Spleen (tissue), 11 donors: Measurements from ENCODE around the gene SSH2. TPM values are rescaled to one million over a fixed set of nuclear protein-coding genes. Genes with fewer than 3 reads are reported as not detected.

Experiments
- DNase-seq: peaks from one replicate; pipeline ENCODE4 v3.0.0-alpha.2; 2020
- H3K27ac ChIP-seq, 8 donors: fragments of 200-600 bp; sonication (generic) in 7 of 8; 1 replicate in 4 of 8; 2 replicates in 4 of 8; pipeline versions ENCODE4 v1.5.0 to v1.8.0; 2016 to 2021; ENCODE audit warnings: inconsistent platforms in 4 of 8, mild to moderate bottlenecking in 4 of 8, moderate library complexity in 1 of 8
- H3K27me3 ChIP-seq, 7 donors: fragments of 200-600 bp; sonication (generic) in 6 of 7; replicated peaks in 1 of 7; 1 replicate in 4 of 7; 2 replicates in 3 of 7; pipeline versions ENCODE4 v1.5.0 to v1.8.0; 2016 to 2021; ENCODE audit warnings: inconsistent platforms in 3 of 7, mild to moderate bottlenecking in 1 of 7
- H3K36me3 ChIP-seq, 6 donors: fragments of 200-600 bp; sonication (generic) in 5 of 6; 1 replicate in 4 of 6; 2 replicates in 2 of 6; pipeline versions ENCODE4 v1.5.0 to v1.8.0; 2016 to 2021; ENCODE audit warnings: inconsistent platforms in 2 of 6
- H3K4me1 ChIP-seq, 6 donors: fragments of 200-600 bp; sonication (generic) in 5 of 6; 1 replicate in 3 of 6; 2 replicates in 3 of 6; pipeline versions ENCODE4 v1.5.0 to v1.8.0; 2016 to 2021; ENCODE audit warnings: inconsistent platforms in 3 of 6
- H3K4me3 ChIP-seq, 8 donors: fragments of 200-600 bp; sonication (generic) in 7 of 8; 1 replicate in 4 of 8; 2 replicates in 4 of 8; pipeline versions ENCODE4 v1.5.0 to v1.8.0; 2016 to 2021; ENCODE audit warnings: inconsistent platforms in 4 of 8, mild to moderate bottlenecking in 4 of 8, moderate library complexity in 2 of 8
- H3K9me3 ChIP-seq, 8 donors: fragments of 200-600 bp; sonication (generic) in 7 of 8; 1 replicate in 4 of 8; 2 replicates in 4 of 8; pipeline versions ENCODE4 v1.5.0 to v1.8.0; 2016 to 2021; ENCODE audit warnings: inconsistent platforms in 4 of 8
- CTCF ChIP-seq, 11 experiments: fragments of 200-600 bp in 7 of 11; fragments of 450-650 bp in 4 of 11; sonication (generic) in 4 of 11; IDR thresholded peaks in 8 of 11; conservative IDR thresholded peaks in 3 of 11; 1 replicate in 7 of 11; 2 replicates in 4 of 11; pipeline versions ENCODE4 v1.4.0 to v1.8.0; 2016 to 2021; ENCODE audit warnings: antibody characterized with exemption in 11 of 11, inconsistent platforms in 4 of 11, mild to moderate bottlenecking in 1 of 11
- POLR2A ChIP-seq, 3 donors: fragments of 450-650 bp; IDR thresholded peaks; one replicate each; pipeline ENCODE4 v1.5.1; 2017; ENCODE audit warnings: antibody characterized with exemption in 3 of 3, mild to moderate bottlenecking in 1 of 3
- POLR2AphosphoS5 ChIP-seq, 3 donors: sonication (generic); formaldehyde crosslinking; IDR thresholded peaks; one replicate each; pipeline ENCODE4 v1.5.1; 2017; ENCODE audit warnings: antibody characterized with exemption in 3 of 3
- WGBS, 5 donors: extraction: QIAGEN DNeasy Blood & Tissue Kit in 3 of 5; methylation state at CpG; one replicate each; pipeline versions ENCODE4 v1.1.5 to v1.1.7; 2013 to 2018; 5-methylcytosine and 5-hydroxymethylcytosine counted together
- intact Hi-C: fragments of 100-400 bp; cut with DNase I; formaldehyde crosslinking; loops from one replicate; pipeline ENCODE4 v1.15.0; 2023; ENCODE audit warnings: low total_unique reads
- polyA plus RNA-seq, 3 donors: library from polyadenylated mRNA; stranded (reverse); fragments of 200-250 nt; gene quantifications; one replicate each; pipeline ENCODE4 v1.2.1, GENCODE V29; 2013
- total RNA-seq, 7 donors: library from RNA; depleted of rRNA in 3 of 7; stranded (reverse); fragments of >200 nt in 3 of 7; fragmentation: NEBNext Ultra II Directional in 4 of 7; extraction: Animal tissue kit (Norgen Biotek cat#: 25700) in 4 of 7; gene quantifications; one replicate each; pipeline versions ENCODE4 v1.1.0 to v1.2.1, GENCODE V29; 2016 to 2021
- donor health status: healthy with polysubstance abuse.
- donor health status: DM: no; HTN: no; CAD: no; lungs with moderate emphysema.
- donor health status: DM: no; HTN: no; CAD: no.
- donor health status: Bipolar disorder and iron deficiency.
- donor health status: healthy.
- donor health status: DM: no; HTN: no; CAD: no.
- donor health status: DM: yes; HTN: yes; CAD: no.

SSH2 gene
- total and polyA plus RNA-seq, 10 donors, result 15.9 to 182 (median 113) TPM

GRCh38 chr17:29659155-29659554 lies 270.9 kb downstream of the SSH2 start:
- intact Hi-C loops, result no loop called here
- Histone ChIP-seq H3K36me3 (peaks cover 0 to 100% (median 57%) of the 10 kb centered on the region in 6 donors), H3K9me3 (no peaks in the 10 kb centered on the region), H3K4me1 (peaks cover 0 to 21% (median 0%) of the 10 kb centered on the region in 6 donors), H3K27me3 (no peaks in the 10 kb centered on the region), H3K4me3 (no peak overlapping the region), H3K27ac (peak overlapping the region in 1 of 8 donors; percentile 14)
- 52 to 66% (median 61%) methylated on average over 2 of the region's 2 CpGs for WGBS, 5 donors
- TF ChIP-seq POLR2A (IDR thresholded peaks at IDR 0.05) (no peak), CTCF (IDR thresholded peaks at IDR 0.05 in 8 of 11, conservative IDR thresholded peaks at IDR 0.05 in 3 of 11) (no peak), POLR2AphosphoS5 (IDR thresholded peaks at IDR 0.05) (no peak)
- DNase-seq, result no peak

GRCh38 chr17:29655323-29655722 lies 274.7 kb downstream of the SSH2 start:
- DNase-seq, result no peak
- WGBS, 5 donors, result 95 to 98% (median 97%) methylated on average over 6 of the region's 6 CpGs
- Histone ChIP-seq H3K4me1 (peaks cover 0 to 10% (median 0%) of the 10 kb centered on the region in 6 donors), H3K9me3 (no peaks in the 10 kb centered on the region), H3K27me3 (no peaks in the 10 kb centered on the region), H3K27ac (no peak overlapping the region), H3K36me3 (peaks cover 0 to 100% (median 52%) of the 10 kb centered on the region in 6 donors), H3K4me3 (no peak overlapping the region)
- intact Hi-C loops, result no loop called here
- TF ChIP-seq CTCF (IDR thresholded peaks at IDR 0.05 in 8 of 11, conservative IDR thresholded peaks at IDR 0.05 in 3 of 11) (no peak), POLR2A (IDR thresholded peaks at IDR 0.05) (no peak), POLR2AphosphoS5 (IDR thresholded peaks at IDR 0.05) (no peak)

- DNase-seq, result no peak
- no peaks in the 10 kb centered on the region for H3K27me3 ChIP-seq
- no peak overlapping the region for H3K27ac ChIP-seq
- 75 to 93% (median 81%) methylated on average over 1 of the region's 1 CpG for WGBS, 5 donors
- TF ChIP-seq POLR2AphosphoS5 (IDR thresholded peaks at IDR 0.05) (no peak), CTCF (IDR thresholded peaks at IDR 0.05 in 8 of 11, conservative IDR thresholded peaks at IDR 0.05 in 3 of 11) (no peak), POLR2A (IDR thresholded peaks at IDR 0.05) (no peak)
- no peak overlapping the region for H3K4me3 ChIP-seq
- H3K36me3 ChIP-seq, result peaks cover 0 to 100% (median 55%) of the 10 kb centered on the region in 6 donors
- peaks cover 0 to 3% (median 0%) of the 10 kb centered on the region in 6 donors for H3K4me1 ChIP-seq
- H3K9me3 ChIP-seq, result no peaks in the 10 kb centered on the region
- intact Hi-C loops, result no loop called here
These were observed 275.9 kb downstream of the SSH2 start for GRCh38 chr17:29653995-29654714.

GRCh38 chr17:29652976-29653375 lies 277.1 kb downstream of the SSH2 start:
- H3K9me3 ChIP-seq, result no peaks in the 10 kb centered on the region
- H3K27ac ChIP-seq, result no peak overlapping the region
- H3K4me3 ChIP-seq, result no peak overlapping the region
- no peak for TF ChIP-seq POLR2AphosphoS5 (IDR thresholded peaks at IDR 0.05)
- no peak for TF ChIP-seq POLR2A (IDR thresholded peaks at IDR 0.05)
- no peak for TF ChIP-seq CTCF (IDR thresholded peaks at IDR 0.05 in 8 of 11, conservative IDR thresholded peaks at IDR 0.05 in 3 of 11)
- no peaks in the 10 kb centered on the region for H3K4me1 ChIP-seq
- intact Hi-C loops, result no loop called here
- no peaks in the 10 kb centered on the region for H3K27me3 ChIP-seq
- H3K36me3 ChIP-seq, result peaks cover 0 to 100% (median 61%) of the 10 kb centered on the region in 6 donors
- no peak for DNase-seq
